ENCODE results near the gene UBE2C.

The UBE2C gene

DNA sequence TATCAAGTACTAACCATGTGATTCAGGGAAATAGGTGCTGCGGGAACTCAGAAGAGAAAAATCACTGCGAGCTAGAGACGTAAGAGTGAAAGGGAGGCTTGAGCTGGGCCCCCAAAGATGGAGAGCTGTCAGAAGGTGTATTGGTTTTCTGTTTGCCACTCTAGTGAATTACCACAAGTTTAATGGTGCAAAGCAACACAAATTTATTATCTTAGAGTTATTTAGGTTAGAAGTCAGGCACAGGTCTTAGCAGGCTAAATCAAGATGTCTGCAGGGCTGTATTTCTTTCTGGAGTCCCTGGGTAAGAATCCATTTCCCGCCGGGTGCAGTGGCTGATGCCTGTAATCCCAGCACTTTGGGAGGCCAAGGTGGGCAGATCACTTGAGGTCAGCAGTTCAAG is 47.5 kb downstream of the UBE2C start:
- DNase-seq (ENCODE audit: low read depth): no peak

DNA sequence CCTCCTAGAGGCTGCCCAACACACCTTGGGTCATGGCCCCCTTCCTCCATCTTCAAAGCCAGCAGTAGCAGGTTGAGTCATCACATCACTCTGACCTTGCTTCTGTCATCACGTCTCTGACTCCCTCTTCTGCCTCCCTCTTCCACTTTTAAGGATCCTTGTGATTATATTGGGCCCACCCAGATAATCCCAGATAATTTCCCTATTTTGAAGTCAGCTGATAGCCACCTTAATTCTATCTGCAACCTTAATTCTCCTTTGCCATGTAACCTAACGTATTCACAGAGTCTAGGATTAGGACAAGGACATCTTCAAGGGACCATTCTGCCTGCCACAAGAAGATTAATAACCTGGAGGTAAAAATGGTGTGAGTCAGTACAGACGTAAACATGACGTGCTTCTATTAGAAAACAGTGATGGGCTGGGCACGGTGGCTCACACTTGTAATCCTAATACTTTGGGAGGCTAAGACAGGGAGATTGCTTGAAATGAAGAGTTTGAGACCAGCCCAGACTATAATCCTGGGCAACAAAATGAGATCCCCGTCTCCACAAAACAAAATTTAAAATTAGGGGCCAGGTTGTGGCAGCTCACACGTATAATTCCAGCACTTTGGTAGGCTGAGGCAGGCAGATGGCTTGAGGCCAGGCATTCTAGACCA is 48.2 kb downstream of the UBE2C start:
- no peak for DNase-seq (ENCODE audit: low read depth)

DNA sequence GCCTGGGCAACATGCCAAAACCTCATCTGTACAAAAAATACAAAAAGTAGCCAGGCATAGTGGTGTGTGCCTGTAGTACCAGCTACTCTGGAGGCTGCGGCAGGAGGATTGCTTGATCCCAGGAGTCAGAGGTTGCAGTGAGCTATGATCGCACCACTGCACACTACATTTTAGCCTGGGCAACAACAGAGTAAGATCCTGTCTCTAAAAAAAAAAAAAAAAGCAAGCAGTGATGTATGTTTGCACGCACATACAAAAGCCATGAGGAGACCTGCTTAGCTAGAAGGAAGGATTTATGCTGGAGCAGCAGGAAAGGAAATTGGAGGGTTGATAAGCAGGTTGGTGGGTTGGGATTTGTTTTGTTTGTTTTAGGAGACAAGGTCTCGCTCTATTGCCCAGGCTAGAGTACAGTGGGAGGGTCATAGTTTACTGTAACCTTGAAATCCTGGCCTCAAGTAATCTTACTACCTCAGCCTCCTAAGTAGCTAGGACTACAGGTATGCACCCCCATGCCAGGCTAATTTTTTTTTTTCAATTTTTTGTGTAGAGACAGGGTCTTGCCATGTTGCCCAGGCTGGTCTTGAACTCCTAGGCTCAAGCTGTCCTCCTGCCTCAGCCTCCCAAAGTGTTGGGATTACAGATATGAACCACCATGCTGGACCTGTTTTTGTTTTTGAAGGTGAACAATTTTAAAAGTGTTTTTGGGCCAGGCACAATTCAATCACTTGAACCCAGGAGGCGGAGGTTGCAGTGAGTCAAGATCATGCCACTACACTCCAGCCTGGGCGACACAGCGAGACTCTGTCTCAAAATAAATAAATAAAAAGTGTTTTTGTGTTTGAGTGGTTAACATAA is 49.0 kb downstream of the UBE2C start:
- DNase-seq (ENCODE audit: low read depth): no peak

DNA sequence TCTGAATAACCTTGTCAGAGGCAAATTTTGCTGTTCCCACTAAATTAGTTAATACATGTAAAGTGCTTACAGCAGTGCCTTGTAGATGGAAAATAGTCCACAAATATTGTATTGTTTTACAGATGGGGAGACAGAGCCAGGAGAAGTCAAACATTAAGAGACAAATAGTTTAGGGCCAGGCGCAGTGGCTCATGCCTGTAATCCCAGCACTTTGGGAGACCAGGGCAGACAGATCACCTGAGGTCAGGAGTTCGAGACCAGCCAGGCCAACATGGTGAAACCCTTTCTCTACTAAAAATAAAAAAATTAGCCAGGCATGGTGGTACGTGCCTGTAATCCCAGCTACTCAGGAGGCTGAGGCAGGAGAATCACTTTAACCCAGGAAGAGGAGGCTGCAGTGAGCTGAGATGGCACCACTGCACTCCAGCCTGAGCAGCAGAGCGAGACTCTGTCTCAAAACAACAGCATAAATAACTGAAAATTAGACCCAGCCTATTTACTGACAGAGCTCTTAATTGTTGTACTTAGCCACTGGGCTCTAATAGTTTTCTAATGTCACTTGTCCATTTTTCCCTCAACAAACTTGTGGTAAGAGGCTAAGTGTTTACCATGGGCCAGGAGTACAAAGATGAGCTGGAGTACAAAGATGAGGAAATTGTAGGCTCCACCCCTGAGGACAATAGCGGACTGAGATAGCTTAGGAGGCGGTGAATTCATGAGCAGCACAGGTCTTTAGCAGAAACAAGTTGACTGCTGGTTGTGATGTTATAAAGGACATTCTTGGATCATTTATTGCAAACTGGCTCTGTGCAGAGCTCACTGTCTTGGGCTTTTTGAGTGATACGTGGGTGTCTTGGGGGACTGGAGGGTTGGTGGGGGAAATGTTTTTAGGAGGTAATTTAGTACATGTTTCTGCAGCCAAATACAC is 51.4 kb downstream of the UBE2C start:
- DNase-seq (ENCODE audit: low read depth): no peak

DNA sequence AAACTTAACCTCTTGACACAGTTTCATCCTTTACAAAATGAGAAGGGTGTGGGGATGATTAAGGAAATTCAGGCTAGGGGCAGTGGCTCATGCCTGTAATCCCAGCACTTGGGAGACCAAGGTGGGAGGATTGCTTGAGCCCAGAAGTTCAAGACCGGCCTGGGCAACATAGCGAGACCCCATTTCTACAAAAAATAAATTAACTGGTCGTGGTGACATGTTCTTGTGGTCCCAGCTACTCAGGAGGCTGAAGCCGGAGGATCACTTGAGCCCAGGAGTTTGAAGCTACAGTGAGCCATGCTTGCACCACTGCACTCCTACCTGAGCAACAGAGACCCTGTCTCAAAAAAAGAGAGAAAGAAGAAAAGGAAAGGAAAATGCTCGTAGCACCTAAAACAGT is 54.0 kb downstream of the UBE2C start:
- no peak for DNase-seq (ENCODE audit: low read depth)

All from T follicular helper cell (primary cell).